GM23338 (cell line): ENCODE measurements around the gene TAGLN2.

ENCODE experiments used
- CREB1 ChIP-seq: fragments of 250-450 bp; sonication (Bioruptor Pico); IDR thresholded peaks from 2 replicates; pipeline ENCODE4 v1.5.0; 2020; ENCODE audit warnings: low read depth, mild to moderate bottlenecking, moderate library complexity
- CTCF ChIP-seq, 2 experiments: fragments of 200-600 bp in 1 of 2; sonication (generic) in 1 of 2; conservative IDR thresholded peaks; 2 replicates each; pipeline versions ENCODE4 v1.5.1 to v1.6.1; 2016 to 2017; ENCODE audit warnings: antibody characterized with exemption in 2 of 2, low read depth in 2 of 2, mild to moderate bottlenecking in 2 of 2, moderate library complexity in 1 of 2
- EZH2 ChIP-seq: fragments of 200-600 bp; sonication (generic); IDR thresholded peaks from one replicate; pipeline ENCODE4 v1.8.0; 2017; ENCODE audit warnings: antibody characterized with exemption, mild to moderate bottlenecking, low read depth; ENCODE audit not compliant: unreplicated experiment
- EZH2phosphoT487 ChIP-seq: fragments of 200-600 bp; sonication (generic); IDR thresholded peaks from one replicate; pipeline ENCODE4 v1.8.1; 2018; ENCODE audit warnings: antibody characterized with exemption; ENCODE audit not compliant: unreplicated experiment
- JUNB ChIP-seq: IDR thresholded peaks from one replicate; pipeline ENCODE4 v1.6.1; 2016; ENCODE audit warnings: antibody characterized with exemption; ENCODE audit not compliant: unreplicated experiment
- POLR2AphosphoS5 ChIP-seq: IDR thresholded peaks from 2 replicates; pipeline ENCODE4 v1.6.1; 2016; ENCODE audit warnings: antibody characterized with exemption, low read depth
- REST ChIP-seq: IDR thresholded peaks from one replicate; pipeline ENCODE4 v1.6.1; 2018; ENCODE audit warnings: antibody characterized with exemption; ENCODE audit not compliant: unreplicated experiment
- STAT1 ChIP-seq: IDR thresholded peaks from one replicate; pipeline ENCODE4 v1.6.1; 2016; ENCODE audit warnings: antibody characterized with exemption; ENCODE audit not compliant: unreplicated experiment

GRCh38 chr1:159961636-159962035 is 36.3 kb upstream of the TAGLN2 start:
- TF ChIP-seq CTCF (conservative IDR thresholded peaks at IDR 0.05; ENCODE audit: low read depth in 2 of 2), result no peak
- TF ChIP-seq EZH2, result no peak
- no peak for TF ChIP-seq JUNB
- TF ChIP-seq POLR2AphosphoS5, result no peak
- TF ChIP-seq EZH2phosphoT487, result no peak
- TF ChIP-seq REST, result no peak
- no peak for TF ChIP-seq CREB1 (CRISPR knock-in tag)
- no peak for TF ChIP-seq STAT1
